Sigmoid colon (tissue), 7 donors: Measurements from ENCODE around the gene TMEM181. TPM values are rescaled to one million over a fixed set of nuclear protein-coding genes. Genes with fewer than 3 reads are reported as not detected.

Experiments
- DNase-seq: peaks from one replicate; pipeline ENCODE4 v3.0.0-alpha.2; 2019
- H3K27ac ChIP-seq, 4 donors: fragments of 200-600 bp; sonication (generic); one replicate each; pipeline ENCODE4 v1.5.1; 2016 to 2019; ENCODE audit warnings: mild to moderate bottlenecking in 1 of 4
- H3K27me3 ChIP-seq, 3 donors: fragments of 200-600 bp; sonication (generic); one replicate each; pipeline ENCODE4 v1.5.1; 2019; ENCODE audit warnings: mild to moderate bottlenecking in 1 of 3
- H3K36me3 ChIP-seq, 4 donors: fragments of 200-600 bp; sonication (generic); one replicate each; pipeline ENCODE4 v1.5.1; 2016 to 2019
- H3K4me1 ChIP-seq, 4 donors: fragments of 200-600 bp; sonication (generic); one replicate each; pipeline ENCODE4 v1.5.1; 2017 to 2019
- H3K4me3 ChIP-seq, 4 donors: fragments of 200-600 bp; sonication (generic); one replicate each; pipeline ENCODE4 v1.5.1; 2017 to 2019; ENCODE audit warnings: mild to moderate bottlenecking in 2 of 4, moderate library complexity in 1 of 4
- H3K9me3 ChIP-seq, 4 donors: fragments of 200-600 bp in 3 of 4; sonication (generic) in 3 of 4; one replicate each; pipeline versions ENCODE4 v1.5.1 to v1.6.1; 2013 to 2019
- CTCF ChIP-seq, 4 experiments: fragments of 450-650 bp in 3 of 4; fragments of 200-600 bp in 1 of 4; IDR thresholded peaks; one replicate each; pipeline ENCODE4 v1.5.1; 2016 to 2019; ENCODE audit warnings: antibody characterized with exemption in 4 of 4, mild to moderate bottlenecking in 3 of 4, moderate library complexity in 2 of 4
- EP300 ChIP-seq, 4 donors: sonication (generic); formaldehyde crosslinking; IDR thresholded peaks; one replicate each; pipeline ENCODE4 v1.6.1; 2017; ENCODE audit warnings: antibody characterized with exemption in 4 of 4
- POLR2A ChIP-seq, 2 donors: fragments of 450-650 bp; IDR thresholded peaks; one replicate each; pipeline ENCODE4 v1.6.1; 2016; ENCODE audit warnings: antibody characterized with exemption in 2 of 2, mild to moderate bottlenecking in 2 of 2, moderate library complexity in 2 of 2
- POLR2AphosphoS5 ChIP-seq, 4 donors: sonication (generic); formaldehyde crosslinking; IDR thresholded peaks; one replicate each; pipeline ENCODE4 v1.6.1; 2017; ENCODE audit warnings: antibody characterized with exemption in 4 of 4
- WGBS, 2 donors: extraction: QIAGEN DNeasy Blood & Tissue Kit; methylation state at CpG; one replicate each; pipeline ENCODE4 v1.1.7; 2013; 5-methylcytosine and 5-hydroxymethylcytosine counted together
- intact Hi-C: fragments of 100-400 bp; cut with DNase I; formaldehyde crosslinking; loops from one replicate; pipeline ENCODE4 v1.15.1; 2023
- polyA plus RNA-seq, 3 donors: library from polyadenylated mRNA; stranded (reverse); fragments of 200-250 nt; gene quantifications; one replicate each; pipeline ENCODE4 v1.2.3, GENCODE V29; 2013
- total RNA-seq, 4 donors: library from RNA; depleted of rRNA; stranded (reverse); fragments of >200 nt; gene quantifications; one replicate each; pipeline ENCODE4 v1.1.0, GENCODE V29; 2016
- donor health status: healthy with polysubstance abuse.
- donor health status: Bipolar disorder and iron deficiency.
- donor health status: healthy.

TMEM181 gene
- total and polyA plus RNA-seq, 7 donors: 4.6 to 24.7 (median 20.8) TPM

- no peak for TF ChIP-seq POLR2AphosphoS5 (IDR thresholded peaks at IDR 0.05)
- no peak for TF ChIP-seq EP300 (IDR thresholded peaks at IDR 0.05)
- no peak for TF ChIP-seq POLR2A (IDR thresholded peaks at IDR 0.05)
- no peak for TF ChIP-seq CTCF (IDR thresholded peaks at IDR 0.05)
- Histone ChIP-seq H3K27ac (no peak overlapping the region), H3K4me1 (peaks cover 0 to 13% (median 10%) of the 10 kb centered on the region in 4 donors), H3K9me3 (peaks cover 0 to 4% (median 3%) of the 10 kb centered on the region in 4 donors), H3K4me3 (no peak overlapping the region), H3K27me3 (peaks cover 9 to 18% (median 17%) of the 10 kb centered on the region in 3 donors), H3K36me3 (no peaks in the 10 kb centered on the region)
- WGBS, 2 donors: 76 to 93% methylated on average over 2 of the region's 2 CpGs
- intact Hi-C loops: no loop called here
- DNase-seq: no peak
Measured at GRCh38 chr6:158531970-158532369, 27.9 kb upstream of the TMEM181 start.

- peak overlapping the region in 3 of 4 donors; percentile 31 to 44 (median 43) for H3K4me3 ChIP-seq
- H3K27me3 ChIP-seq: peaks cover 18 to 49% (median 28%) of the 10 kb centered on the region in 3 donors
- no peak for DNase-seq
- intact Hi-C loops: no loop called here
- no peaks in the 10 kb centered on the region for H3K36me3 ChIP-seq
- no peak overlapping the region for H3K27ac ChIP-seq
- TF ChIP-seq EP300 (IDR thresholded peaks at IDR 0.05) (no peak), CTCF (IDR thresholded peaks at IDR 0.05) (no peak), POLR2AphosphoS5 (IDR thresholded peaks at IDR 0.05) (no peak), POLR2A (IDR thresholded peaks at IDR 0.05) (no peak)
- WGBS, 2 donors: 1% methylated on average over 75 of the region's 75 CpGs
- no peaks in the 10 kb centered on the region for H3K9me3 ChIP-seq
- H3K4me1 ChIP-seq: peaks cover 0 to 18% (median 14%) of the 10 kb centered on the region in 4 donors
Measured at GRCh38 chr6:158536084-158536890, 23.6 kb upstream of the TMEM181 start.

- no peak for DNase-seq
- H3K27me3 ChIP-seq: peaks cover 18 to 49% (median 28%) of the 10 kb centered on the region in 3 donors
- TF ChIP-seq EP300 (IDR thresholded peaks at IDR 0.05) (no peak), CTCF (IDR thresholded peaks at IDR 0.05) (no peak), POLR2AphosphoS5 (IDR thresholded peaks at IDR 0.05) (no peak), POLR2A (IDR thresholded peaks at IDR 0.05) (no peak)
- no peaks in the 10 kb centered on the region for H3K36me3 ChIP-seq
- H3K4me1 ChIP-seq: peaks cover 0 to 18% (median 14%) of the 10 kb centered on the region in 4 donors
- H3K27ac ChIP-seq: no peak overlapping the region
- intact Hi-C loops: no loop called here
- H3K9me3 ChIP-seq: no peaks in the 10 kb centered on the region
- 4 to 9% methylated on average over 94 of the region's 94 CpGs for WGBS, 2 donors
- H3K4me3 ChIP-seq: peak overlapping the region in 3 of 4 donors; percentile 31 to 44 (median 43)
Measured at GRCh38 chr6:158536891-158537798, 22.7 kb upstream of the TMEM181 start.

GRCh38 chr6:158538741-158539140 is 21.1 kb upstream of the TMEM181 start:
- 10 to 48% methylated on average over 2 of the region's 2 CpGs for WGBS, 2 donors
- intact Hi-C loops: no loop called here
- DNase-seq: no peak
- no peaks in the 10 kb centered on the region for H3K36me3 ChIP-seq
- peaks cover 0 to 18% (median 14%) of the 10 kb centered on the region in 4 donors for H3K4me1 ChIP-seq
- TF ChIP-seq CTCF (IDR thresholded peaks at IDR 0.05) (no peak), POLR2A (IDR thresholded peaks at IDR 0.05) (no peak), EP300 (IDR thresholded peaks at IDR 0.05) (no peak), POLR2AphosphoS5 (IDR thresholded peaks at IDR 0.05) (no peak)
- no peaks in the 10 kb centered on the region for H3K9me3 ChIP-seq
- no peak overlapping the region for H3K4me3 ChIP-seq
- no peak overlapping the region for H3K27ac ChIP-seq
- H3K27me3 ChIP-seq: peaks cover 18 to 49% (median 28%) of the 10 kb centered on the region in 3 donors
